NK-92 (cell line): Measurements from ENCODE around the gene ERICH2.

ENCODE experiments used
- DNase-seq: peaks from one replicate; lab custom pipeline; 2025; ENCODE audit not compliant: unreplicated experiment; lab: John Stamatoyannopoulos, UW

Gene ERICH2

GRCh38 chr2:170816504-170817092, 46.4 kb downstream of the ERICH2 start, which contains the start of gene GAD1:
GAD1 (plus strand) TSS chr2:170816887; CDS start chr2:170818592, 1,705 bp downstream.
- DNase-seq, result no peak

- DNase-seq, result no peak
Observed at GRCh38 chr2:170817093-170818035, 47.2 kb downstream of the ERICH2 start.

- no peak for DNase-seq
Observed at GRCh38 chr2:170818036-170818751, 48.0 kb downstream of the ERICH2 start.

DNA sequence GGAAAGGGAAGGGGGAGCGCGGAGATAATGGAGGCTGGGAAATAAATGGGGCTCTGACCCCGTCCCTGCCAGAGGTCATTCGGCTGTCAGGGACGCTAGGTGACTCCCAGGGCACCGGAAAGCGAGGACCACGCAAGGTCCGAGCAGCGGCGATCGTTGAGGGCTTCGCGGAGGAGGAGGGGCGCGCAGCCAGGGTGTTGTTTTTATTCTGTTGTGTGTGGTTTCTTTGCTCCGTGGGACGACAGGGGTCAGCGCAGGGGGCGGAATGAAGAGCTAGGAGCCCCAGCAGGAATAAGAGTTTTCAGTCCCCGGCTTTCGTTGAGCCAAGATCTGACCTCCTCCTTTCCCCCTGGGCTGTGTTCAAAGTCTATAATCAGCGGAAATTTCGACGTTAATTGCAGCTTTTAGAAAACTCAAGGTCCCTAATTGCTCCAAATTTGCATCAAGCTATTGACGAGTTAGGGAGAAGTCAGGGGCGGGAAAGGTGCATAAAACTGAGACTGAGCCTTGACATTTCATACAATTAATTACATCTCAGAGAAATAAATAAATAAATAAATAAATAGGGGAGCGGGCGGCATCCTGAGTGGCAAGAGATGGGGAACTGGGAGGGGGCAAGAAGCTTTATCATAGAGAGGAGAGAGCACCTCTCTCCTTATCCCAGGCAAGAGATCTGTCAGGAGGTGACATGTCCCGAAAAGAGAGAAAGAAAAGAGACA, 48.7 kb downstream of the ERICH2 start:
- DNase-seq, result no peak

GRCh38 chr2:170819680-170820664, 49.8 kb downstream of the ERICH2 start:
- no peak for DNase-seq

DNA sequence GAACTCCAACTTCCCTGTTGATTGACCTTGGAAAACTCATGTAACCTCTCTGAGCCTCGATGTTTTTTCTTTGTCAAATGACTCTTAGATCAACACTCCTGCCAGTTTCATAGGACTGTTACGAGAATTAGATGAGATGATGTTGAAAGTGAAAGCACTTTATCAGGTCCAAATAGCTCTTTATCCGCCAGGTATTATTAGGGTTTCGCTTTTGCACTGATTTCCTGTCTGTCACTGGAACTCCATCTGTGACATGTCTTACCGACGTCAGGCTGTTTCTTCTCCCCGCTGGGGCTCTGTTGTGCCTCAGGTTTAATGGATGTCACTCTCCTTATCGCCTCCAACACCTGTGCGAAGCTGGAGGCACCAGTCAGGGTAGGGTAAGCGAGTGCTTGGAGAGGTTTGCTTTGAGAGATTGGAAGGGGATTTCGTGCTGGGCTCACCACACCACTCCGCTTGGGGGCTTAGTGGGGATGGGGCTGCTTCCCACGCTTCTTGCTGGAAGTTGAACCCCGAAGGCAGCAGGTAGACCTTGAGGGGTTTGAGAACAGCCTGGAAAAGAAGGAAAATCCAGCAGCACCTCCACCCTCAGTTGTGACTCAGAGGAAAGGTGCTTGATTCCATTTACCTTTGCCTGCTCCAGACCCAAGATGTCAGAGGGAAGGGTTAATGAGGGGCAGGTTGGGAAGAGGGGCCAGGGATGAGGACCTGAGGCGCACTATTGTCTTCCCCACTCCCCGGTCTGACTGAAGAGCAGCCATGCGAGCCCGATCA, 50.8 kb downstream of the ERICH2 start:
- no peak for DNase-seq

DNA sequence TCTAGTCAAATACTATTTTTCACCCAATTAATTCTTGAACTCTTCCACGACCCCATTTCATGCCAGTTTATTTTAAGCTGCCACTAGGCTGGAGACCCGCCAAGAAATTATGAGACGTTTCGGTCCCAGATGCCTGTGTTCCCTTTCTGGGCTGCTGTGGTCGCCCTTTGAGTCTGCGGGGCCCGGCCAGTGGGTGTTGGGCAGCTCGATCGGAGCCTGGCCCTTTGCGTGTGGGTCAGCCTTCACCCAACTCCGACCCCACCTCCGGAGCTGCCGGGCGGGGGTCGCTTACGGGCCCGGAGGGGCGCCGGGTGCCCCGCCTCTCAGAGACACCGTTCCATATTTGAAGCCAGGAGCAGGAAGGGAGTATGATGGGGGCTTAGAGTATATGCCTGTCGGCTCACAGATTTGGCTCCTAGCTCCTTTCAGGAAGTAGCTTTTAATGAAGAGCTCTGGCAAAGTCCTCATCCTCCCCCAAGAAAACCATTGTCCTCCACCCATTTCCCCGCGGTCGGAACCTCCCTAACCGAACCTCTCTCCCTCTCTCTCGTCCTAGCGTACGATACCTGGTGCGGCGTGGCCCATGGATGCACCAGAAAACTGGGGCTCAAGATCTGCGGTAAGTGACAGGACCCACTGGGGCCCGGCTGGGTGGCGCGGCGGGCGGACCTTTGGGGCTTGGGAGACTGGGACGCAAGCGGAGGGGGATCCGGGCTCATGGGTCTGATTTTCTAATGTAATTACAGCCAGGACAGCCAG, 51.5 kb downstream of the ERICH2 start:
- DNase-seq, result no peak

GRCh38 chr2:170822290-170823087, 52.3 kb downstream of the ERICH2 start:
- no peak for DNase-seq

DNA sequence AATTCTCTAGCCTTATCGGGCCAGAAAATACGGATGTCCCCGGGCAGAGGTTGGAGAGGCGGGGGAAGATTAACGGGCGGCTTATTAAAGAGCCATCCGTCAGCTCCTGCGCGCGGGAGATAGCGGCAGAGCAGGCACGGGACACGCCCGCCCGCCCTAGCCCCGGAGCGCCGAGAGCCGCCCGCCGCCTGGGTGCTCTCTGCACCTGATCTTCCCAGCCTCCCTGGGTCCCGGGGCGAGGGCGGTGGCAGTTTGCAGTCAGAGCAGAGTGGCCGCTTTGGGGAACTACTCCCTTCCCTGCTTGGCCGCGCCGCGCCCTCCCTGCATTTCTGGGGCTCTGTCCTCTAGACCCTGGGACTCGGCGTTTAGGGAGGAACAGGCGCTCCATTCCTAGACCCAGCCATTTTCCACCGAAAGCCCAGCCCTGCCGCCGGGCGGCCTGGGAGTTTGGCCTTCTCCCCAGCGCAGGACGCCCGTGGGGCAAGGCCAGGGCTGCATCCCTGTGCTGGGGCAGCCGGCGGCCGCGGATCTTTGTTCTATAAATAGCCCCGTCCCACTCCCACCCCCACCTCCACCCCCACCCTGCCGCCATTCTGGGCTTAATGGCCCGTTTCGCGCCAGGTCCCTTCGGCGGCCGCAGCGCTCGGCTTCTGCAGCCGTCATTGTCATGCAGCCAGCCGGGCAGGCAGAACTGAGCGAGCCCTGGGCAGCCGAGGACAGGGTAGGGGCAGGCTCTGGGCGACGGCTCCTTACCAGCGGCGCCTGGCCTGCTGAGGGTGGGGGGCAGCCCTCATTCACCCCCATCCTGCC, 53.1 kb downstream of the ERICH2 start:
- no peak for DNase-seq

GRCh38 chr2:170823898-170824215, 53.7 kb downstream of the ERICH2 start:
- DNase-seq, result no peak

DNA sequence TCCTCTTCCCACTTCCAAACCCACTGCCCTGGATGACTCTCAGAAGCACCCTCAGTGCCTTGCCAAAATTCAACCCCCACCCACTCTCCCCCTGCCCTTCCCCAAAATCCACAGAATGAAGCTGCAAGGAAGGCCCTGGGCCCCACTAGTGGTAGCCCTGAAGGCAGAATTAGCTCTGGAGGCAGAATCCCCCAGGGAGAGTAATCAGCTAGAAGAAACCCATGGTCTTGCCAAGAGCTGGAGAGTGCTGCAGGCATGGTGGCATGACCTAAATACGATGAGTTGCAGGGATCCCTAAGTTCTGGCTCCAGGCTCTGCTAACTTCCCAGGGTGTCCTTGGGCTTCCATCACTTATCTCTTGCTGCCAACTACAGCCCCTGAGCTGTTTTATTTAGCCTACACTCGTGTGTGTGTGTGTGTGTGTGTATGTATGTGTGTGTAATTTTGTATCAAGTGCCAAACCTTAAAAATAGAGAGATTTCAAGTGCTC, 54.4 kb downstream of the ERICH2 start:
- DNase-seq, result no peak

GRCh38 chr2:170827841-170828532, 57.8 kb downstream of the ERICH2 start:
- no peak for DNase-seq

GRCh38 chr2:170828533-170828916, 58.3 kb downstream of the ERICH2 start:
- DNase-seq, result no peak

DNA sequence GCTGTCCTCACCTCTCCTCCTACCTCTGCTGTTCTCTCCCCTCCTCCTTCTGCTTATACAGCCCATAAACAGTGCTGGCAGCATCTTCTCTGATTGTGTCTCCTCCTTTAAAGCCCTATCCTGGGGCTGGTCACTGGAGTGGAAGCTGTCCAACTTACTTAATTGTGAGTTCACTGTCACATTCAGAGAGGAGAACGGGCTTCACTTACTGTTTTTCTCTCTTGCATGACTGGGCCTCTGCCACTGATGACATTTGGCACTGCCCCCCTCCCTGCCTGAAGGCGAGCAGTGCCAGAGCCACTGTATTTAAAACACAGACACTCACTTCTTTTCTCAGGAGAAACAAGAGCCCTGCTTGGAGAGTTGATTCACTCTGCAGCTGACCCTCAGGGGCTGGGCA, 58.9 kb downstream of the ERICH2 start:
- DNase-seq, result no peak

- no peak for DNase-seq
Observed at GRCh38 chr2:170830166-170830565, 60.0 kb downstream of the ERICH2 start.

DNA sequence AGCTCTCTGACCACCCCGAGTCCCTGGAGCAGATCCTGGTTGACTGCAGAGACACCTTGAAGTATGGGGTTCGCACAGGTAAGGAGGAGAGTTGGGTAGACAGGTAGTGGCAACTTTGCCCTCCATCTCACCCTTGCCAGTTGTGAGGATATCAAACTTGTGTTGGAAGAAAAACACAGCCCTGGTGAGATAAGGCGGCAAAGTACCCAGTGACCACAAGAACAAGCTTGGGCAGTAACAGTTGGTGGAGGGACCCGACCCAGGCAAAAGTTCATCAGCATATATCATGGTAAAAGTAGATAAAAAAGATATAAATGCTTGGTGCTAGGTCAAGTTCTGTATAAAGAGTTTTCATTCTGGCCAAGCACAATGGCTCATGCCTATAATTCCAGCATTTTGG, 60.9 kb downstream of the ERICH2 start:
- DNase-seq, result no peak
